HG03039 (cell line): ENCODE measurements around the gene MATR3.
A peak's percentile ranks its signal among the peaks of the same experiment; 100 is the strongest.
"Not testable (repeated sequence)": the region's sequence is repeated elsewhere in the genome, so short reads cannot be mapped to it uniquely, and the experiment has no call there.

Experiments
- ATAC-seq: cut with Tn5 transposase; IDR thresholded peaks from one replicate; pipeline ENCODE4 v1.9.1; 2021; ENCODE audit warnings: mild to moderate bottlenecking, moderate library complexity; ENCODE audit not compliant: unreplicated experiment

Gene MATR3

GRCh38 chr5:139342423-139342723 is 48.8 kb downstream of the MATR3 start:
- ATAC-seq: peak; percentile 37

GRCh38 chr5:139343476-139343875 is 49.9 kb downstream of the MATR3 start:
- no peak for ATAC-seq

GRCh38 chr5:139344177-139344576 is 50.6 kb downstream of the MATR3 start:
- ATAC-seq: no peak

- ATAC-seq: not testable (repeated sequence)
These were observed 51.9 kb downstream of the MATR3 start for GRCh38 chr5:139345442-139345841.

- ATAC-seq: not testable (repeated sequence)
These were observed 54.3 kb downstream of the MATR3 start for GRCh38 chr5:139347863-139348262.

GRCh38 chr5:139354186-139354585 is 60.6 kb downstream of the MATR3 start:
- no peak for ATAC-seq

GRCh38 chr5:139355900-139356299 is 62.4 kb downstream of the MATR3 start:
- not testable (repeated sequence) for ATAC-seq

- ATAC-seq: no peak
These were observed 64.5 kb downstream of the MATR3 start for GRCh38 chr5:139358064-139358463.

GRCh38 chr5:139360384-139360783 is 66.8 kb downstream of the MATR3 start:
- ATAC-seq: no peak

GRCh38 chr5:139361835-139362429 is 68.4 kb downstream of the MATR3 start:
- ATAC-seq: no peak

- ATAC-seq: no peak
These were observed 70.4 kb downstream of the MATR3 start for GRCh38 chr5:139363937-139364336.

GRCh38 chr5:139364466-139364865 is 70.9 kb downstream of the MATR3 start:
- ATAC-seq: no peak

- no peak for ATAC-seq
These were observed 75.1 kb downstream of the MATR3 start for GRCh38 chr5:139368613-139369012.

- ATAC-seq: no peak
These were observed 75.6 kb downstream of the MATR3 start for GRCh38 chr5:139369181-139369580.

GRCh38 chr5:139371482-139372435 is 78.2 kb downstream of the MATR3 start:
- no peak for ATAC-seq

GRCh38 chr5:139374909-139375308 is 81.4 kb downstream of the MATR3 start:
- ATAC-seq: no peak

- no peak for ATAC-seq
These were observed 82.8 kb downstream of the MATR3 start for GRCh38 chr5:139376364-139376763.

- ATAC-seq: no peak
These were observed 83.7 kb downstream of the MATR3 start for GRCh38 chr5:139377226-139377625.

GRCh38 chr5:139378101-139378825 is 84.7 kb downstream of the MATR3 start:
- no peak for ATAC-seq

GRCh38 chr5:139378941-139379361 is 85.4 kb downstream of the MATR3 start:
- no peak for ATAC-seq

- ATAC-seq: no peak
These were observed 86.3 kb downstream of the MATR3 start for GRCh38 chr5:139379626-139380449.
